ENCODE measurements around the gene MACROH2A2.
"Not testable (repeated sequence)": the region's sequence is repeated elsewhere in the genome, so short reads cannot be mapped to it uniquely, and the experiment has no call there.

Gene MACROH2A2

DNA sequence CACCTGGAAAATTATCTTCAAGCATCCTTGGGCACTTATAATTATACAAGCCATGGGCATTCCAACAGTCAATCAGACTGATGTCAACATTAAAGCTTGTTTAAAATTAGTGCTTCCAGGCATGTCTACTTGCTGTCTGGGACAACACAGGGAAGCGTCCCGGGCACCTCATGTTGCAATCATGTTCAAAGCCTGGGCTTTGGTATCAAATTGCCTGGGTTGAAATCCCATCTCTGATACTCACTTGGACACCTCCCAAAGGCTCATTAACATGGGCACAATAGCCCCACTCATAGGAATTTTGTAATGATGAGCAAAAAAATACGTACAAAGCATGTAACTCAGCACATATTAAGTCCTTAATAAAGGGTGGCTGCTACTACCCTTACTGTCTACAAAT is 65.5 kb downstream of the MACROH2A2 start:
- no peak for DNase-seq (ENCODE audit: low read depth, low spot score)
- H3K4me3 ChIP-seq, result no peak overlapping the region

DNA sequence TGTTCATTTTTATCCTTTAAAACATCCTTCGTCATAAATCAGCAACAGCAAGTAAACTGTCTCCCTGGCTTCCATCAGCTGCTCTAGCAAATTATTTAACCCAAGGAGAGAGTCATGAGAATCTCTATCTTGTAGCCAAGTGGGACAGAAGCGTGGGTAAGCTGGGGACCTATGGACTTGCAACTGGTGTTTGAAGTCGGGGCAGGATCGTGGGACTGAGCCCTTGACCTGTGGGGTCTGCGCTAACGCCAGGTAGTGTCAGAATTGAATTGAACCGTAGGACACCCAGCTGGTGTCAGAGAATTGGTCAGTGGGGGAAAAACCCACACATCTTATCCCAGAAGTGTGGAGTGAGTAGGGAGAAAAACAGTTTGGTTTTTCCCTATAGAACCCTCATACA is 66.6 kb downstream of the MACROH2A2 start:
- no peak overlapping the region for H3K4me3 ChIP-seq
- DNase-seq (ENCODE audit: low read depth, low spot score), result no peak
- no peaks in the 10 kb centered on the region for H3K9me3 ChIP-seq (ENCODE audit: low read depth, low read length)
- H3K27ac ChIP-seq, result no peak overlapping the region
- TF ChIP-seq FOXP2 (optimal IDR thresholded peaks at IDR 0.05; ENCODE audit: control extremely low read depth, extremely low read length, insufficient read depth) (no peak), EZH2 (IDR thresholded peaks at IDR 0.05) (no peak), POLR2AphosphoS5 (IDR thresholded peaks at IDR 0.05; ENCODE audit: borderline replicate concordance, low read depth, low read length) (no peak)
- no peaks in the 10 kb centered on the region for H3K36me3 ChIP-seq (ENCODE audit: insufficient read depth, low read length)
- no peak overlapping the region for H3K9ac ChIP-seq (ENCODE audit: insufficient read length)

More for the DNA sequence above, 65.5 kb downstream of the MACROH2A2 start:
- no peak overlapping the region for H3K27ac ChIP-seq
- no peak overlapping the region for H3K9ac ChIP-seq (ENCODE audit: insufficient read length)
- no peaks in the 10 kb centered on the region for H3K9me3 ChIP-seq (ENCODE audit: low read depth, low read length)
- no peak for TF ChIP-seq FOXP2 (optimal IDR thresholded peaks at IDR 0.05; ENCODE audit: control extremely low read depth, extremely low read length, insufficient read depth)
- TF ChIP-seq EZH2 (IDR thresholded peaks at IDR 0.05), result no peak
- TF ChIP-seq POLR2AphosphoS5 (IDR thresholded peaks at IDR 0.05; ENCODE audit: borderline replicate concordance, low read depth, low read length), result no peak
- no peaks in the 10 kb centered on the region for H3K36me3 ChIP-seq (ENCODE audit: insufficient read depth, low read length)

DNA sequence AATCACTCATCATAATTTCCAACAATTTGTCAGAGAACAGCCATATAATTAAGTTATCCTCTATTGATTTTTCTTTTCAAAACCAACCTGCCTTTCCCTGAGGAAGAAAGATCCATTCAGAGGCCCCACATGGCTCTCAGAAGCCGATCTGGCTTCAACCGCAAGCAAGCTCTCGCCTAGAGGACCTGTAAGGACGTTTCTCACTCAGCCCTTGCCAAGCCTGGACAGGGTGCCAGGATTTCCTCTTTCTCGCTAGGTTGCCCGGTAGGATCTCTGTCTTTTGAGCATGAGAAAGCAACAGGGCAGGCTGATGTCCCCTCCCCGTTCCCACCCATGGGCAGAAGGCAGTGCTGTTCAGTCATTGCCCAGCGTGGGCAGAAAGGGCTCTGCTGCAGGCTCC is 67.0 kb downstream of the MACROH2A2 start:
- no peak for TF ChIP-seq FOXP2 (optimal IDR thresholded peaks at IDR 0.05; ENCODE audit: control extremely low read depth, extremely low read length, insufficient read depth)
- no peak for TF ChIP-seq EZH2 (IDR thresholded peaks at IDR 0.05)
- no peak for TF ChIP-seq POLR2AphosphoS5 (IDR thresholded peaks at IDR 0.05; ENCODE audit: borderline replicate concordance, low read depth, low read length)
- no peaks in the 10 kb centered on the region for H3K9me3 ChIP-seq (ENCODE audit: low read depth, low read length)
- no peak overlapping the region for H3K9ac ChIP-seq (ENCODE audit: insufficient read length)
- no peak overlapping the region for H3K27ac ChIP-seq
- DNase-seq (ENCODE audit: low read depth, low spot score), result no peak
- no peaks in the 10 kb centered on the region for H3K36me3 ChIP-seq (ENCODE audit: insufficient read depth, low read length)
- no peak overlapping the region for H3K4me3 ChIP-seq

DNA sequence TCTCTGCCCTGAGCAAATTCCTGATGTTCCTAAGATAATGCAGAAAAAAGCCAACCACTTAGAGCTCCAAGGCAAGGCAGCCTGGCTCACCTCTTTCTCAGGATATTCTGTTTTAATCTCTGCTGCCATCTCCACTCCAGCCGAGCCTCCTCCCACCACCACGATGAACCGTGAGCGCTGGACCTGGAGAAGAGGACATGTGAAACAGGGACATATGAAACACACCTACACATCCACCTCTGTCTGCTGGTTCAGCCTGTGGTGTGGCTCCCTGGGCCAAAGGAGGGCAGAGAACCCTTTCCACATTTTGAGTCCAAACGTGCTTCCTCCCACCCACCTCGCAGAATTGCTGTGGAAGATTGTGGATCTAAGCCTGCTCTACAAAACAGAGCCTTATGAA is 67.8 kb downstream of the MACROH2A2 start:
- DNase-seq (ENCODE audit: low read depth, low spot score), result no peak
- Histone ChIP-seq H3K36me3 (ENCODE audit: insufficient read depth, low read length) (no peaks in the 10 kb centered on the region), H3K27ac (no peak overlapping the region), H3K4me3 (no peak overlapping the region), H3K9ac (ENCODE audit: insufficient read length) (no peak overlapping the region), H3K9me3 (ENCODE audit: low read depth, low read length) (no peaks in the 10 kb centered on the region)
- no peak for TF ChIP-seq EZH2 (IDR thresholded peaks at IDR 0.05)
- TF ChIP-seq POLR2AphosphoS5 (IDR thresholded peaks at IDR 0.05; ENCODE audit: borderline replicate concordance, low read depth, low read length), result no peak

DNA sequence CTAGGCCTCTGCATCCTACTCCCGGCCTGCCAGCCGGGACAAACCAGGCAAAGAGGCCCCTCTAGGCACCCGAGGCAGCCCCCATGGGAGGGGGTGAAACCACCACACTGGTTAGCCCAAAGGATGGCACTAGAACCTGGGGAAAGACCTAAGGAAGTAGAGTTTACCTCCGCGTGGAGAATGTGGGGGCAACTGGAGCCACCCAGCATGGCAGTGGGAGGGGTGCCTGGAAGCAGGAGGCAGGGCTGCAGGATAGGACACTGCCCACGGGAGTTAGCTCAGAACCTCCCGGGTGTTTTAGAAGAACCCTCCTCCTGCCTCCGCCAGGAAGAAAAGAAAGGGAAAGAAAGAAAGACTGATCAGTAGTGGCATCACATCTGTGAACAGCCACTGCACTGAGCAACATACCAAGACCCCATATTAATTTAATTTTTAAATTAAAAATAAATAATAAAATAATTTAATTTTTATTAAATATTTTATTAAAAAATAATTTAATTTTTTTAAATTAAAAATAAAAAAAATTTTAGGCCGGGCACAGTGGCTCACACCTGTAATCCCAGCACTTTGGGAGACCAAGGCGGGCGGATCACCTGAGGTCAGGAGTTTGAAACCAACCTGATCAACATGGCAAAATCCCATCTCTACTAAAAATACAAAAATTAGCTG is 68.8 kb downstream of the MACROH2A2 start:
- H3K36me3 ChIP-seq (ENCODE audit: insufficient read depth, low read length), result no peaks in the 10 kb centered on the region
- H3K9ac ChIP-seq (ENCODE audit: insufficient read length), result no peak overlapping the region
- DNase-seq (ENCODE audit: low read depth, low spot score), result no peak
- H3K4me3 ChIP-seq, result no peak overlapping the region
- TF ChIP-seq POLR2AphosphoS5 (IDR thresholded peaks at IDR 0.05; ENCODE audit: borderline replicate concordance, low read depth, low read length) (no peak), FOXP2 (optimal IDR thresholded peaks at IDR 0.05; ENCODE audit: control extremely low read depth, extremely low read length, insufficient read depth) (no peak), EZH2 (IDR thresholded peaks at IDR 0.05) (no peak)
- H3K9me3 ChIP-seq (ENCODE audit: low read depth, low read length), result no peaks in the 10 kb centered on the region
- no peak overlapping the region for H3K27ac ChIP-seq

DNA sequence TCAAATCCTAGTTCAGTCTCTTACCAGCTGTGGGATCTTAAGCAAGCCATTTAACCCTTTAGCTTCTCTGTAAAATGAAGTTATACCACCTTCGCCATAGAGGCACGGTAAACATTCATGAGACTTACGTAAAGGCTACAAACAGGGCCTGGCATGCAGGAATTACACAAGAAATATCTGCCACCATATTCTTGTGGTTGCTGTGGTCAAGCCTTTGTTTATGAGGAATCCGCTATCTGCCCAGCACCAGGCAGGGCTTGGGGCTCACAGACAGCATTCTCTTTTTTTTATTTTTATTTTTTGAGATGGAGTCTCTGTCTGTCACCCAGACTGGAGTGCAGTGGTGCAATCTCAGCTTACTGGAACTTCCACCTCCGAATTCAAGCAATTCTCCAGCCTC is 70.1 kb downstream of the MACROH2A2 start:
- Histone ChIP-seq H3K9ac (ENCODE audit: insufficient read length) (no peak overlapping the region), H3K36me3 (ENCODE audit: insufficient read depth, low read length) (no peaks in the 10 kb centered on the region), H3K4me3 (no peak overlapping the region), H3K9me3 (ENCODE audit: low read depth, low read length) (no peaks in the 10 kb centered on the region), H3K27ac (no peak overlapping the region)
- DNase-seq (ENCODE audit: low read depth, low spot score), result no peak
- no peak for TF ChIP-seq POLR2AphosphoS5 (IDR thresholded peaks at IDR 0.05; ENCODE audit: borderline replicate concordance, low read depth, low read length)
- no peak for TF ChIP-seq FOXP2 (optimal IDR thresholded peaks at IDR 0.05; ENCODE audit: control extremely low read depth, extremely low read length, insufficient read depth)
- no peak for TF ChIP-seq EZH2 (IDR thresholded peaks at IDR 0.05)

DNA sequence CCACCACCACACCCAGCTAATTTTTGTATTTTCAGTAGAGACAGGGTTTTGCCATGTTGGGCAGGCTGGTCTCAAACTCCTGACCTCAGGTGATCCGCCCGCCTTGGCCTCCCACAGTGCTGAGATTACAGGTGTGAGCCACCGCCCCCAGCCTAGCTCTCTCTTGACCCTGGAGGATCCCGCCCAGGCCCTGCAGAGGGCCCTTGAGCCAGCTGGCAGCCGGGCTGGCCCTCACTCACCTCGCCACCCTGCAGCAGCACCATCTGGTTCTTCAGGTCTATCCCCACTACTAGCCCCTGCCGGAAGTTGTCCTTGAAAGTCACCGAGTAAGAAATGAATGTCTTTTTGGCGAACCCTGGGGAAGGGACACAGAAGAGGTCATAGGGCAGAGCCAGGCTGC is 70.5 kb downstream of the MACROH2A2 start:
- not testable (repeated sequence) for H3K4me3 ChIP-seq; H3K9me3 ChIP-seq (ENCODE audit: low read depth, low read length); H3K27ac ChIP-seq; H3K9ac ChIP-seq (ENCODE audit: insufficient read length); DNase-seq (ENCODE audit: low read depth, low spot score); H3K36me3 ChIP-seq (ENCODE audit: insufficient read depth, low read length)

DNA sequence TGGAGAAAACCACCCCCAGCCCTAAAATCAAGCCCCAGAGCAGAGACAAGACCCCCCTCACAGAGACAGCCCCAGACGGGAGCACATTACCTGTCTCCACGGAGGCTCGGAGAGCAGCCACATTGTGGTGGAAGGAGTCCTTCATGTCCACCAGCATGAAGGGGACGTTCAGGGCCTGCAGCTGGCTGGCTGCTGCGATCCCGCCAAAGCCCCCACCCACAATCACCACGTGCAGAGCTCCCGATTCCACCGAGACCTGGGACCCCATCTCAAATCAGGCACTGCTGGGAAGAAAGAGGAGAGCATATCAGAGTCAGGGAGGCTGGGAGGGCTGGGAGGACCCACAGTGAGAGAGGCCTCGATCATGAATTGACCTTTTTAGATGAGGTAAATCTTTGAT is 71.2 kb downstream of the MACROH2A2 start:
- no peak overlapping the region for H3K4me3 ChIP-seq
- no peak overlapping the region for H3K9ac ChIP-seq (ENCODE audit: insufficient read length)
- no peak overlapping the region for H3K27ac ChIP-seq
- no peaks in the 10 kb centered on the region for H3K9me3 ChIP-seq (ENCODE audit: low read depth, low read length)
- no peak for DNase-seq (ENCODE audit: low read depth, low spot score)
- TF ChIP-seq EZH2 (IDR thresholded peaks at IDR 0.05) (no peak), FOXP2 (optimal IDR thresholded peaks at IDR 0.05; ENCODE audit: control extremely low read depth, extremely low read length, insufficient read depth) (no peak), POLR2AphosphoS5 (IDR thresholded peaks at IDR 0.05; ENCODE audit: borderline replicate concordance, low read depth, low read length) (no peak)
- H3K36me3 ChIP-seq (ENCODE audit: insufficient read depth, low read length), result no peaks in the 10 kb centered on the region

DNA sequence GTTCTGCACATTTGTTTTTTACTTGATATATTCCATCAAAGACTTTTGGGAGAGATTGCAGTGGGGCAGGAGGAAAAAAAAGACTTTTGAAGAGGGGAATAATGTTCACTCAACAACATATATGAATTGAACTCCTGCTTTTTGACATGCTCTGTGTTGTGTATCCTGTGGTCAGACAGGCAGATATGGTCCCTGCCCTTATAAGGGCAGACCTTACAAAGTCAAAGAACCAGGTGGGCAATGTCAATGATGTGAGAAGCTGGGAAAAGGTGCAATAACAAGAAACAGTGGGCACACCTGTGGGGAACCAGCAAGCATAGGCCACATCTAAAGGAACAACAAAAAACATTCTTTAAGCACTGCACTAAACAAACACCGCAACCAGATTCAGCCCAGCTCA is 71.8 kb downstream of the MACROH2A2 start:
- no peak for TF ChIP-seq EZH2 (IDR thresholded peaks at IDR 0.05)
- TF ChIP-seq FOXP2 (optimal IDR thresholded peaks at IDR 0.05; ENCODE audit: control extremely low read depth, extremely low read length, insufficient read depth), result no peak
- no peak for TF ChIP-seq POLR2AphosphoS5 (IDR thresholded peaks at IDR 0.05; ENCODE audit: borderline replicate concordance, low read depth, low read length)
- no peaks in the 10 kb centered on the region for H3K9me3 ChIP-seq (ENCODE audit: low read depth, low read length)
- no peak overlapping the region for H3K27ac ChIP-seq
- no peaks in the 10 kb centered on the region for H3K36me3 ChIP-seq (ENCODE audit: insufficient read depth, low read length)
- no peak overlapping the region for H3K4me3 ChIP-seq
- no peak overlapping the region for H3K9ac ChIP-seq (ENCODE audit: insufficient read length)
- no peak for DNase-seq (ENCODE audit: low read depth, low spot score)

Measured in SK-N-MC (cell line).